ENCODE data around the gene TNFRSF6B.
"Not testable (repeated sequence)": the region's sequence is repeated elsewhere in the genome, so short reads cannot be mapped to it uniquely, and the experiment has no call there.

TNFRSF6B gene

GRCh38 chr20:63663332-63664066, 33.0 kb upstream of the TNFRSF6B start:
- DNase-seq, result no peak

- DNase-seq, result no peak
These were observed 32.2 kb upstream of the TNFRSF6B start for GRCh38 chr20:63664143-63664851.

GRCh38 chr20:63664861-63665594, 31.4 kb upstream of the TNFRSF6B start:
- DNase-seq, result no peak

- DNase-seq, result no peak
These were observed 30.7 kb upstream of the TNFRSF6B start for GRCh38 chr20:63665708-63666107.

GRCh38 chr20:63667858-63668257, 28.6 kb upstream of the TNFRSF6B start:
- DNase-seq, result no peak

- DNase-seq, result no peak
These were observed 28.1 kb upstream of the TNFRSF6B start for GRCh38 chr20:63668351-63668750.

- not testable (repeated sequence) for DNase-seq
These were observed 24.8 kb upstream of the TNFRSF6B start for GRCh38 chr20:63671695-63672094.

GRCh38 chr20:63672666-63673065, 23.8 kb upstream of the TNFRSF6B start:
- DNase-seq, result no peak

GRCh38 chr20:63673951-63674350, 22.5 kb upstream of the TNFRSF6B start:
- DNase-seq, result no peak

- DNase-seq, result no peak
These were observed 20.6 kb upstream of the TNFRSF6B start for GRCh38 chr20:63675681-63676368.

GRCh38 chr20:63678071-63678470, 18.4 kb upstream of the TNFRSF6B start:
- no peak for DNase-seq

GRCh38 chr20:63678667-63679465, 17.6 kb upstream of the TNFRSF6B start:
- DNase-seq, result no peak

- DNase-seq, result no peak
These were observed 16.6 kb upstream of the TNFRSF6B start for GRCh38 chr20:63679799-63680305.

GRCh38 chr20:63680427-63680826, 16.0 kb upstream of the TNFRSF6B start:
- DNase-seq, result no peak

GRCh38 chr20:63680857-63681608, 15.4 kb upstream of the TNFRSF6B start:
- no peak for DNase-seq

GRCh38 chr20:63681609-63682142, 14.8 kb upstream of the TNFRSF6B start:
- DNase-seq, result no peak

GRCh38 chr20:63682384-63683139, 13.9 kb upstream of the TNFRSF6B start:
- peak; percentile 88 for DNase-seq

- DNase-seq, result no peak
These were observed 11.0 kb upstream of the TNFRSF6B start for GRCh38 chr20:63685269-63686026.

GRCh38 chr20:63686094-63686491, 10.4 kb upstream of the TNFRSF6B start:
- DNase-seq, result no peak
